ENCODE results near the gene PRELID3B.

PRELID3B gene

GRCh38 chr20:58993332-58994248 lies 49.0 kb downstream of the PRELID3B start:
- Histone ChIP-seq H2AFZ (ENCODE audit: low read depth, low read length) (no peak overlapping the region), H3K4me1 (ENCODE audit: low read length) (peaks cover 55% of the 10 kb centered on the region), H3K27ac (ENCODE audit: low read length) (peak overlapping the region; percentile 51), H3K4me3 (ENCODE audit: low read length) (no peak overlapping the region), H3K36me3 (replicated peaks; ENCODE audit: low read depth, low read length) (peaks cover 90% of the 10 kb centered on the region), H3K79me2 (ENCODE audit: low read length) (peaks cover 39% of the 10 kb centered on the region), H4K20me1 (ENCODE audit: insufficient read depth, low read length) (peaks cover 48% of the 10 kb centered on the region), H3K9ac (ENCODE audit: low read length) (no peak overlapping the region), H3K4me2 (ENCODE audit: low read length) (no peak overlapping the region), H3K9me3 (ENCODE audit: insufficient read depth, low read length) (no peaks in the 10 kb centered on the region), H3K27me3 (ENCODE audit: low read depth, low read length) (no peaks in the 10 kb centered on the region)
- TF ChIP-seq CTCF (IDR thresholded peaks at IDR 0.05; ENCODE audit: low read depth, low read length) = no peak
- TF ChIP-seq EZH2phosphoT487 (IDR thresholded peaks at IDR 0.05; ENCODE audit: low read depth) = no peak

GRCh38 chr20:58992911-58993310 lies 49.7 kb downstream of the PRELID3B start:
- H2AFZ ChIP-seq (ENCODE audit: low read depth, low read length) = no peak overlapping the region
- no peak overlapping the region for H3K9ac ChIP-seq (ENCODE audit: low read length)
- peaks cover 41% of the 10 kb centered on the region for H3K79me2 ChIP-seq (ENCODE audit: low read length)
- peak overlapping the region; percentile 51 for H3K27ac ChIP-seq (ENCODE audit: low read length)
- no peaks in the 10 kb centered on the region for H3K9me3 ChIP-seq (ENCODE audit: insufficient read depth, low read length)
- H3K36me3 ChIP-seq (replicated peaks; ENCODE audit: low read depth, low read length) = peaks cover 94% of the 10 kb centered on the region
- peaks cover 51% of the 10 kb centered on the region for H4K20me1 ChIP-seq (ENCODE audit: insufficient read depth, low read length)
- peaks cover 52% of the 10 kb centered on the region for H3K4me1 ChIP-seq (ENCODE audit: low read length)
- TF ChIP-seq EZH2phosphoT487 (IDR thresholded peaks at IDR 0.05; ENCODE audit: low read depth) = no peak
- no peak for TF ChIP-seq CTCF (IDR thresholded peaks at IDR 0.05; ENCODE audit: low read depth, low read length)
- H3K4me3 ChIP-seq (ENCODE audit: low read length) = no peak overlapping the region
- H3K4me2 ChIP-seq (ENCODE audit: low read length) = no peak overlapping the region
- no peaks in the 10 kb centered on the region for H3K27me3 ChIP-seq (ENCODE audit: low read depth, low read length)

- Histone ChIP-seq H3K9ac (ENCODE audit: low read length) (no peak overlapping the region), H3K4me3 (ENCODE audit: low read length) (no peak overlapping the region), H3K27ac (ENCODE audit: low read length) (peak overlapping the region; percentile 4; the same call in 1 of the 2 replicates), H3K4me1 (ENCODE audit: low read length) (peaks cover 40% of the 10 kb centered on the region), H3K4me2 (ENCODE audit: low read length) (no peak overlapping the region), H4K20me1 (ENCODE audit: insufficient read depth, low read length) (peaks cover 51% of the 10 kb centered on the region), H3K79me2 (ENCODE audit: low read length) (peaks cover 43% of the 10 kb centered on the region), H3K9me3 (ENCODE audit: insufficient read depth, low read length) (no peaks in the 10 kb centered on the region), H3K27me3 (ENCODE audit: low read depth, low read length) (no peaks in the 10 kb centered on the region), H3K36me3 (replicated peaks; ENCODE audit: low read depth, low read length) (peaks cover 94% of the 10 kb centered on the region), H2AFZ (ENCODE audit: low read depth, low read length) (no peak overlapping the region)
- no peak for TF ChIP-seq EZH2phosphoT487 (IDR thresholded peaks at IDR 0.05; ENCODE audit: low read depth)
- no peak for TF ChIP-seq CTCF (IDR thresholded peaks at IDR 0.05; ENCODE audit: low read depth, low read length)
These were observed 50.9 kb downstream of the PRELID3B start for GRCh38 chr20:58991715-58992114.

- H3K36me3 ChIP-seq (replicated peaks; ENCODE audit: low read depth, low read length) = peaks cover 90% of the 10 kb centered on the region
These were observed 51.7 kb downstream of the PRELID3B start for GRCh38 chr20:58990651-58991445.

More at GRCh38 chr20:58990651-58991445, 51.7 kb downstream of the PRELID3B start:
- Histone ChIP-seq H3K9ac (ENCODE audit: low read length) (no peak overlapping the region), H2AFZ (ENCODE audit: low read depth, low read length) (no peak overlapping the region), H3K79me2 (ENCODE audit: low read length) (peaks cover 43% of the 10 kb centered on the region), H3K9me3 (ENCODE audit: insufficient read depth, low read length) (no peaks in the 10 kb centered on the region), H3K4me3 (ENCODE audit: low read length) (no peak overlapping the region), H3K27ac (ENCODE audit: low read length) (no peak overlapping the region), H3K4me1 (ENCODE audit: low read length) (peaks cover 32% of the 10 kb centered on the region), H3K4me2 (ENCODE audit: low read length) (no peak overlapping the region), H4K20me1 (ENCODE audit: insufficient read depth, low read length) (peaks cover 51% of the 10 kb centered on the region), H3K27me3 (ENCODE audit: low read depth, low read length) (no peaks in the 10 kb centered on the region)
- TF ChIP-seq EZH2phosphoT487 (IDR thresholded peaks at IDR 0.05; ENCODE audit: low read depth) (no peak), CTCF (IDR thresholded peaks at IDR 0.05; ENCODE audit: low read depth, low read length) (no peak)

Data from OCI-LY3 (cell line).